Measurements from ENCODE around the gene PCDHGB3. TPM values are rescaled to one million over a fixed set of nuclear protein-coding genes. Genes with fewer than 3 reads are reported as not detected.
"Not testable (repeated sequence)": the region's sequence is repeated elsewhere in the genome, so short reads cannot be mapped to it uniquely, and the experiment has no call there.

PCDHGB3 gene
- total RNA-seq, 2 donors from 2014 or later: 0.40 to 4.6 TPM

DNA sequence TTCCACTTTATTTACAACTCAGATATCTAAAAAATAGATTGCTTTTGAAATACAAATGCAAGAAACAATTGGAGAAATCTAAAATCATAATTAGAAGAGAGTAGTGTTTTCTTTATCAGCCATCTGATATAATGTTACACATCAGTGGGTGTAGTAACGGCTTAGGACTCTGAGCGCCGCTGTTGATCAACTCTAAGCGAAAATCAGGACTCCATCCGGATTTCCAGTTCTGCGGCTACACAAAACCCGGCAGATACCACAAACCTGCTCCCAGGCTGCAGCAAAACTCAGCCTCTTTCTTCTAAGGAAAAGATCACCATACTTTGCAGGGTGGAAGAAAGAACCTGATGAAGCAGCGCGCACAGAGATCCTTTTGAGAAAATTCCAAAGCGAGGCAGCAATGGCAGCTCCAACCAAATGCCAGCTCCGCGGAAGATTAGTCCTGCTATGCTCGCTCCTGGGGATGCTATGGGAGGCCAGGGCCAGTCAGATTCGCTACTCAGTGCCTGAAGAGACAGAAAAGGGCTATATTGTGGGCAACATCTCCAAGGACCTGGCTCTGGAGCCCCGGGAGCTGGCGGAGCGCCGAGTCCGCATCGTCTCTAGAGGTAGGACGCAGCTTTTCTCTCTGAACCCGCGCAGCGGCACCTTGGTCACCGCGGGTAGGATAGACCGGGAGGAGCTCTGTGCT lies 32.7 kb downstream of the PCDHGB3 start, which contains the start of gene PCDHGA9:
Gene PCDHGA9, plus strand, starts transcription at position 226 of the 691 bp plus-strand sequence. Its CDS starts 175 bp downstream, at position 401.
- H3K4me1 Mint-ChIP-seq: no peaks in the 10 kb centered on the region
- Histone ChIP-seq H3K9ac (ENCODE audit: extremely low read depth, low read length, poor library complexity, severe bottlenecking) (no peak within 1 kb of the TSS), H3K36me3 (ENCODE audit: control insufficient read depth, insufficient read depth, low read length) (no peaks in the 10 kb centered on the region), H3K9me3 (ENCODE audit: control insufficient read depth, low read length) (peaks cover 50% of the 10 kb centered on the region), H3K4me3 (ENCODE audit: low read length) (no peak within 1 kb of the TSS), H3K27me3 (ENCODE audit: control insufficient read depth, insufficient read depth, low read length, poor library complexity, severe bottlenecking) (no peaks in the 10 kb centered on the region), H3K4me1 (ENCODE audit: control insufficient read depth, insufficient read depth, low read length) (no peaks in the 10 kb centered on the region), H3K27ac (ENCODE audit: low read depth, low read length) (no peak within 1 kb of the TSS)
- H3K27ac Mint-ChIP-seq: no peak within 1 kb of the TSS
- WGBS, 2 experiments (ENCODE audit: insufficient coverage in 1 of 2, insufficient read length in 1 of 2): 93 to 95% methylated on average over 25 to 27 of the region's 27 CpGs
- H3K4me3 Mint-ChIP-seq: no peak within 1 kb of the TSS
- no peak for TF ChIP-seq CTCF (conservative IDR thresholded peaks at IDR 0.05)
- H3K36me3 Mint-ChIP-seq (ENCODE audit: low read depth): peaks cover 46% of the 10 kb centered on the region
- peak; percentile 46 for DNase-seq
- peaks cover 65% of the 10 kb centered on the region for H3K9me3 Mint-ChIP-seq
- H3K27me3 Mint-ChIP-seq (ENCODE audit: insufficient read depth): peaks cover 4% of the 10 kb centered on the region

DNA sequence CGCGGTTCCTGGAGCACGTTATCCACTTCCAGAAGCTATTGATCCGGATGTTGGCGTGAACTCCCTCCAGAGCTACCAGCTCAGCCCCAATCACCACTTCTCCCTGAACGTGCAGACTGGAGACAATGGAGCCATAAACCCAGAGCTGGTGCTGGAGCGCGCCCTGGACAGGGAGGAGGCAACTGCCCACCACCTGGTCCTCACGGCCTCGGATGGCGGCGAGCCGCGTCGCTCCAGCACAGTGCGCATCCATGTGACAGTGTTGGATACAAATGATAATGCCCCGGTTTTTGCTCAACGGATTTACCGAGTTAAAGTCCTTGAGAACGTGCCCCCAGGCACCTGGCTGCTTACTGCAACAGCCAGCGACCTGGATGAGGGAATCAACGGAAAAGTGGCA lies 33.3 kb downstream of the PCDHGB3 start:
- Histone ChIP-seq H3K27me3 (ENCODE audit: control insufficient read depth, insufficient read depth, low read length, poor library complexity, severe bottlenecking) (no peaks in the 10 kb centered on the region), H3K9me3 (ENCODE audit: control insufficient read depth, low read length) (peaks cover 49% of the 10 kb centered on the region), H3K36me3 (ENCODE audit: control insufficient read depth, insufficient read depth, low read length) (no peaks in the 10 kb centered on the region), H3K4me1 (ENCODE audit: control insufficient read depth, insufficient read depth, low read length) (no peaks in the 10 kb centered on the region), H3K4me3 (ENCODE audit: low read length) (no peak overlapping the region), H3K9ac (ENCODE audit: extremely low read depth, low read length, poor library complexity, severe bottlenecking) (no peak overlapping the region), H3K27ac (ENCODE audit: low read depth, low read length) (no peak overlapping the region)
- DNase-seq: peak; percentile 22
- TF ChIP-seq CTCF (conservative IDR thresholded peaks at IDR 0.05): no peak
- H3K27ac Mint-ChIP-seq: no peak overlapping the region
- 95 to 98% methylated on average over 15 to 22 of the region's 22 CpGs for WGBS, 2 experiments (ENCODE audit: insufficient coverage in 1 of 2, insufficient read length in 1 of 2)
- peaks cover 63% of the 10 kb centered on the region for H3K9me3 Mint-ChIP-seq
- peaks cover 7% of the 10 kb centered on the region for H3K27me3 Mint-ChIP-seq (ENCODE audit: insufficient read depth)
- no peaks in the 10 kb centered on the region for H3K4me1 Mint-ChIP-seq
- peaks cover 48% of the 10 kb centered on the region for H3K36me3 Mint-ChIP-seq (ENCODE audit: low read depth)
- no peak overlapping the region for H3K4me3 Mint-ChIP-seq

- H3K4me1 Mint-ChIP-seq: not testable (repeated sequence)
- peak within 1 kb of the TSS; percentile 86 for H3K27ac ChIP-seq (ENCODE audit: low read depth, low read length)
Measured at GRCh38 chr5:141407790-141408505, 37.9 kb downstream of the PCDHGB3 start, which contains the start of gene PCDHGB6. Gene PCDHGB6 (plus strand): TSS chr5:141408021. CDS start chr5:141408203, 182 bp downstream.

More at GRCh38 chr5:141407790-141408505, 37.9 kb downstream of the PCDHGB3 start, which contains the start of gene PCDHGB6:
- Histone ChIP-seq H3K9me3 (ENCODE audit: control insufficient read depth, low read length) (peaks cover 35% of the 10 kb centered on the region), H3K4me3 (ENCODE audit: low read length) (peak within 1 kb of the TSS; percentile 76)
- H3K36me3 Mint-ChIP-seq (ENCODE audit: low read depth): peaks cover 34% of the 10 kb centered on the region
- WGBS, 2 experiments (ENCODE audit: insufficient coverage in 1 of 2, insufficient read length in 1 of 2): 38 to 51% methylated on average over 15 to 49 of the region's 51 CpGs
- not testable (repeated sequence) for H3K4me1 ChIP-seq (ENCODE audit: control insufficient read depth, insufficient read depth, low read length); H3K27me3 ChIP-seq (ENCODE audit: control insufficient read depth, insufficient read depth, low read length, poor library complexity, severe bottlenecking); H3K9ac ChIP-seq (ENCODE audit: extremely low read depth, low read length, poor library complexity, severe bottlenecking); H3K36me3 ChIP-seq (ENCODE audit: control insufficient read depth, insufficient read depth, low read length)
- peaks cover 16% of the 10 kb centered on the region for H3K27me3 Mint-ChIP-seq (ENCODE audit: insufficient read depth)
- peak; percentile 90 for TF ChIP-seq CTCF (conservative IDR thresholded peaks at IDR 0.05)
- H3K4me3 Mint-ChIP-seq: peak within 1 kb of the TSS; percentile 71
- H3K9me3 Mint-ChIP-seq: peaks cover 35% of the 10 kb centered on the region
- peak; percentile 91 for DNase-seq
- peak within 1 kb of the TSS; percentile 82 for H3K27ac Mint-ChIP-seq
